HG02870 (cell line): ENCODE measurements around the gene CTDNEP1.
A peak's percentile ranks its signal among the peaks of the same experiment; 100 is the strongest.

ENCODE experiments used
- ATAC-seq: cut with Tn5 transposase; IDR thresholded peaks from one replicate; pipeline ENCODE4 v1.9.1; 2021; ENCODE audit warnings: mild to moderate bottlenecking, moderate library complexity; ENCODE audit not compliant: unreplicated experiment

Gene CTDNEP1

DNA sequence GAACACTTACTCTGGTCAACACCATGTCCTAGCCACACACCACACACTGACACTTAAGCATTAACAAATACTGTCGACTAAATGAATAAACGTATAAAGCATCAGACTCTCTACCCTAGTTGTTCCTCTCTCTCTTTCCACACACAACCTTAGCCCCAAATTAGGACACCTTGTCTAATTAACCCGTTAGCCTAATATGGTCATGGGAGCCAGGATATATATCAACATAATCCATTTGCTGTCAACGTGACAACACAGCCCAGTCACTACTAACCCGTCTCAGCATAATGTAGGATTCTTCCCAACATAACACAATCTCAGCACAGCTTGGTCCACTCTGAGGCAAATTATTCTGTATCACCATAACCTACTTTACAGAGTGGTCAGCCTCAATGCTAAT lies 19.4 kb downstream of the CTDNEP1 start:
- ATAC-seq: no peak

DNA sequence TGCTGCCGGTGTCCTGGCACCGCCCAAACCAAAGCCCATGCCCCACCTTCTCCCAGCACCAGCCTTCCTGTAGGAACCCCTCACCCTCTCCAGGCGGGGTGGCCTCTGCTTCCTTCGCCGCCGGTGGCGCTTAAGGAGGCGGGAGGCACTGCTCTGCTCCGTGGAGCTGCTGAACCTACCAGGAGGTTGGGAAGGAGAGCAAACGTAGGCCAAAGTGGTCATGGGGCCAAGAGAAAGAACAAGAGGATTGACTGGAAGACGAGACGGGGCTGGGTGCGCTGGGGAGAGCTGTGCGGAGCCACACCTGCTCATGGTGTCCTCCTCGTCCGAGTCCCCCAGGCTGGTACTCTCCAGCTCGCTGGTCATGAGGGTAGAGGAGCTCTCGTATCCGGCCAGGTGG lies 22.0 kb downstream of the CTDNEP1 start:
- ATAC-seq: no peak

GRCh38 chr17:7228920-7229319 lies 22.6 kb downstream of the CTDNEP1 start:
- no peak for ATAC-seq

GRCh38 chr17:7226721-7227710 lies 24.5 kb downstream of the CTDNEP1 start:
- no peak for ATAC-seq

GRCh38 chr17:7225711-7226331 lies 25.7 kb downstream of the CTDNEP1 start:
- ATAC-seq: no peak

DNA sequence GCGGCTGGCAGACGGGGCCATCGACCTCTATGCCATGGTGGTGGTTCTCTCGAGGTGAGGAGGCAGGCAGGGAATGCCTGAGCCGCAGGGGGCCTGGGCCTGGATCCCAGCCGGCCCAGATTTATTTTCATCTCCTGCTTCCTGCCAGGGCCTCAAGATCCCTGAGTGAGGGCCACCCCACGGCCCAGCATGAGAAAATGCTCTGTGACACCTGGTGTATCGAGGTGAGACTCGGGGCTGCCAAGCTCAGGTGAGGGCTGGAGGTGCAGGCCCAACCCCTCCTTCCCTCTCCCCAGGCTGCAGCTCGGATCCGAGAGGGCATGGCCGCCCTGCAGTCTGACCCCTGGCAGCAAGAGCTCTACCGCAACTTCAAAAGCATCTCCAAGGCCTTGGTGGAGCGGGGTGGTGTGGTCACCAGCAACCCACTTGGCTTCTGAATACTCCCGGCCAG lies 26.8 kb downstream of the CTDNEP1 start:
- ATAC-seq: no peak

DNA sequence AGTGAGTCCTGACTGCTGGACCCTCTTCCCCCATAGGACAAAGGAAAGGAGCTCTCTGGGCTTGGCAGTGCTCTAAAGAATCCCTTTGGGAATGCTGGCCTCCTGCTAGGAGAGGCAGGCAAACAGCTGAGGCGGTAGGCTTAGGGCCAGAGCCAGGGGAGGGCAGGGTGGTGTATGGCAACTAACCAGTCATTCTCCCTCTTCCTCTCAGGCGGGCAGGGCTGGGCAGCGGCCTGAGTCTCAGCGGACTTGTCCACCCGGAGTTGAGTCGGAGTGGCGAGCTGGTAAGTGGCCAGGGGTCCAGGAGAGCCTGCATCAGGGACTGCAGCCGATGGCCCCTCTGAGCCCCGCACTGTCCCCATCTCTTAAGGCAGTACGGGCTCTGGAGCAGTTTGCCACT lies 27.4 kb downstream of the CTDNEP1 start:
- ATAC-seq: no peak

GRCh38 chr17:7223375-7223774 lies 28.2 kb downstream of the CTDNEP1 start:
- no peak for ATAC-seq

- ATAC-seq: no peak
Measured at GRCh38 chr17:7222972-7223292, 28.6 kb downstream of the CTDNEP1 start.

GRCh38 chr17:7222093-7222971 lies 29.2 kb downstream of the CTDNEP1 start:
- ATAC-seq: no peak

- no peak for ATAC-seq
Measured at GRCh38 chr17:7221278-7222092, 30.0 kb downstream of the CTDNEP1 start.

GRCh38 chr17:7220593-7221277 lies 30.8 kb downstream of the CTDNEP1 start:
- no peak for ATAC-seq

GRCh38 chr17:7219812-7220592 lies 31.5 kb downstream of the CTDNEP1 start, which contains the start of the genes ACADVL and DLG4:
Gene ACADVL (plus strand): TSS chr17:7219938. CDS start chr17:7219985, 47 bp downstream.
Gene DLG4 (minus strand): TSS chr17:7219836.
- peak; percentile 66 for ATAC-seq

DNA sequence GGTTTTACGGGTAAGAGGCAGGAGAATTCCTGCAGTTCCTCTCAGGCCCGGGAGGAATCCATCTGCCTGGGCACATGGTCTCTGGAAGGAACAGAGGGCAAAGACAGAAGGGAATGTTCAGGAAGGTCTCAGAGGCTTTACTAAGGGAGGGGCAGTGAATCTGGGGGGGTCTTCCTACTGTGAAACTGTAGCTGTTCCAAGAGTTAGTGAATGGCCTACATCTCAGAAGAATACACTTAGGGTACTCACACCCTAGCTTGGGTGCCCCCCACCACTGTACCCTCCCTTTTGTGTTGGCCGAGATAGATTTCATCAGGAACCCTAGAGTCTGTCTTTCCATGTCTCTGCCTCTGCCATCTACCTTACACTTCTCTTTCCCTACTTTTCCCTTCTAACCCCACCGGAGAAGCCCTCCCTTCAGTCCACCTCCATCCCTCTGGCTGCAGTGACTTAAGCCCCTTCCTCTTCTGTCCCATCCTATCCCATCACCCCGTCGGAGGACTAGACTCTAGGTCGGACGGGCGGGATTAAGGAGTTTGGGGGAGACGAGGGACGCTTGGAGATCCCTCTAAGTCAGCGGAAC lies 32.2 kb downstream of the CTDNEP1 start:
- no peak for ATAC-seq

DNA sequence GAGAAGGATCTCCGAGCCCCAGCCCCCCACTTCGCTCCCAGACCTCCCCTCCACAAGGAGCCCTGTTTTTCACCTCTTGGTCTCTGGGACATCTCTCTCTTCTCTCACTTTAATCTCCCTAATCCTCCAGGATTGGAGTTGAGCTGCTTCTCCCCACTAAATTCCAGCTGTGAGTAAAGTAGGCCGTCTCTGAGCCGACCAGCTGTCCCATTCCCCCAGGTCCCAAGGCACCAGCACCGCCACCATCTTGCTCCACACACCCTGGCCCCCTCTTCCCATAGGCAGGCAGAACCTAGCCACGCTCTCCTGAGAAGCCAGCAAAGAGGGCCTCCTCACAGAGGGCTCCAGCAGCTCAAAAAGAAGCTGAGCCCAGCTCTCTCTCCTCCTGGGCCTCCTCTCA lies 32.8 kb downstream of the CTDNEP1 start:
- ATAC-seq: no peak

GRCh38 chr17:7218166-7218565 lies 33.4 kb downstream of the CTDNEP1 start:
- ATAC-seq: no peak

DNA sequence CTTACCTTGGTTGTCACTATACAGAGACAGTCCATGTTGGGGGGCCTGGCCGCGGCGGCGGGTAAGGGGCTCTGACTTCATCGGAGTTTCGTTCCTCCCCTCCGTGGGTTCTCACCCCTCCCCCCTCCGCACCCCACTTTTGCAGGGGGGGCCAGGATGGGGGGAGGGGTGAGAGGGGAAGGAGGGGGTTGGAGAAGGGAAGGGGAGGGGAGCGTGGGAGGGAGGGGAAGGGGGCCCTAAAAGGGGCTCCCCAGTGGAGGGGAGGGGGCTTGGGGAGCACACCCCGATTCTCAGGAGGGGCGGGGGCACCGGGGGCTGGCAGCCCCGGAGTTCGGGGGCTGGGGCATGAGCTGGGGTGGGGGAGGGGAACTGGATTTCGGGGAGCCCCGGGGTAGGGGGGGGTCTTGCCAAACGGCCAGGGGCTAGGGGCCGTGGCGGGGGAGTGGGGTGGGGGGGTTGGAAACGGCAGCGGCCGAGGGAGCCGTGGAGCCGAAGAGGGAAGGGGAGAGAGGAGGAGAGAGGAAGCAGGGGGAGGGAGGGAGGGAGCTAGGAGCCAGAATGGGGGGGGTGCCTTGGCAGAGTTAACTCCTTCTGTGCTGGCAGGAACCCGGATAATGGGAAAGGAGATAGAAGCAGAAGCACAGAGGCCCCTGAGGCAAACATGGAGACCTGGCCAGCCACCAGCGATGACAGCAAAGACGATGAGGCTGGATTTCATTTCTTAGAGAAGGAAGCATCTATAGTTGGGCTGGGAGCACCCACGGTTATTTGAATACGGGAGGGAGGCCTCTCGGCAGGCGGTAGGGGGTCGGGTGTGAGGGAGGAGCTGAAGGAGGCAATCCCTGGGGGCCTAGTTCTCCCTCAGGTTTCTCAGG lies 34.2 kb downstream of the CTDNEP1 start:
- ATAC-seq: no peak
